SK-MEL-5 (cell line): ENCODE measurements around the gene PSD2. TPM values are rescaled to one million over a fixed set of nuclear protein-coding genes. Genes with fewer than 3 reads are reported as not detected.

Source experiments
- DNase-seq: peaks from one replicate; pipeline ENCODE4 v3.0.0-alpha.2; 2016; ENCODE audit warnings: low read depth, low spot score
- in situ Hi-C: cut with HindIII; loops from 2 replicates; pipeline ENCODE4 v1.10.0; 2016; ENCODE audit warnings: low sequenced_read_pairs, high pct_unique_total_duplicates, low pct_unique_long_range_greater_than_20kb
- total RNA-seq: library from RNA; depleted of rRNA; stranded (reverse); fragments of >200 nt; shearing (Covaris generic); gene quantifications from 2 replicates; pipeline ENCODE4 v1.2.3, GENCODE V29; 2014

PSD2 gene
- total RNA-seq, 1 experiment from 2014 or later = 0.08 TPM

- in situ Hi-C loops = no loop called here
- DNase-seq = no peak
These were observed 9.9 kb downstream of the PSD2 start for GRCh38 chr5:139805545-139805944.

GRCh38 chr5:139806111-139806510 is 10.5 kb downstream of the PSD2 start:
- in situ Hi-C loops = no loop called here
- DNase-seq = no peak

GRCh38 chr5:139806726-139807646 is 11.4 kb downstream of the PSD2 start:
- in situ Hi-C loops = no loop called here
- peak; percentile 31 for DNase-seq

- DNase-seq = no peak
- in situ Hi-C loops = no loop called here
These were observed 12.0 kb downstream of the PSD2 start for GRCh38 chr5:139807647-139808030.

- in situ Hi-C loops = no loop called here
- peak; percentile 8 for DNase-seq
These were observed 13.1 kb downstream of the PSD2 start for GRCh38 chr5:139808481-139809330.

- no peak for DNase-seq
- in situ Hi-C loops = no loop called here
These were observed 13.8 kb downstream of the PSD2 start for GRCh38 chr5:139809331-139809810.

GRCh38 chr5:139810341-139811273 is 15.0 kb downstream of the PSD2 start:
- DNase-seq = no peak
- in situ Hi-C loops = no loop called here

- DNase-seq = no peak
- in situ Hi-C loops = no loop called here
These were observed 15.6 kb downstream of the PSD2 start for GRCh38 chr5:139811274-139811607.

GRCh38 chr5:139812323-139812722 is 16.7 kb downstream of the PSD2 start:
- DNase-seq = no peak
- in situ Hi-C loops = no loop called here

- in situ Hi-C loops = no loop called here
- no peak for DNase-seq
These were observed 17.5 kb downstream of the PSD2 start for GRCh38 chr5:139812836-139813805.

- in situ Hi-C loops = no loop called here
- DNase-seq = no peak
These were observed 18.6 kb downstream of the PSD2 start for GRCh38 chr5:139814191-139814601.

- in situ Hi-C loops = no loop called here
- no peak for DNase-seq
These were observed 19.2 kb downstream of the PSD2 start for GRCh38 chr5:139814704-139815280.

- in situ Hi-C loops = no loop called here
- no peak for DNase-seq
These were observed 21.0 kb downstream of the PSD2 start for GRCh38 chr5:139816566-139816965.

GRCh38 chr5:139817362-139817761 is 21.8 kb downstream of the PSD2 start:
- in situ Hi-C loops = no loop called here
- no peak for DNase-seq

- no peak for DNase-seq
- in situ Hi-C loops = no loop called here
These were observed 22.4 kb downstream of the PSD2 start for GRCh38 chr5:139817970-139818369.

- no peak for DNase-seq
- in situ Hi-C loops = no loop called here
These were observed 24.5 kb downstream of the PSD2 start for GRCh38 chr5:139820130-139820529.
